Keratinocyte (primary cell): ENCODE results near the gene ANO10. TPM values are rescaled to one million over a fixed set of nuclear protein-coding genes. Genes with fewer than 3 reads are reported as not detected.

ENCODE experiments used
- DNase-seq: peaks from one replicate; pipeline ENCODE4 v3.0.0-alpha.2; 2011; ENCODE audit warnings: low read depth, missing footprints, low spot score
- FAIRE-seq: peaks from 2 replicates; lab custom pipeline; 2011; peaks lifted over from hg19 to GRCh38; lab: Jason Lieb, UNC
- H2AFZ ChIP-seq: 2 replicates; pipeline ENCODE4 v1.6.0; 2012; ENCODE audit warnings: low read length, control low read depth, inconsistent platforms; ENCODE audit not compliant: control insufficient read depth
- H3K27ac ChIP-seq: 2 replicates; pipeline ENCODE4 v1.5.1; 2011; ENCODE audit warnings: low read length; ENCODE audit not compliant: control insufficient read depth, insufficient read depth
- H3K27me3 ChIP-seq: 3 replicates; pipeline ENCODE4 v1.6.0; 2011; ENCODE audit warnings: low read length; ENCODE audit not compliant: control insufficient read depth, insufficient read depth; ENCODE audit errors: extremely low read depth
- H3K36me3 ChIP-seq, 2 experiments: 2 replicates in 1 of 2; 3 replicates in 1 of 2; pipeline ENCODE4 v1.5.1; 2011; ENCODE audit warnings: low read length in 2 of 2, mild to moderate bottlenecking in 1 of 2; ENCODE audit not compliant: control insufficient read depth in 2 of 2, insufficient read depth in 2 of 2; ENCODE audit errors: extremely low read depth in 1 of 2
- H3K4me1 ChIP-seq: 3 replicates; pipeline ENCODE4 v1.5.1; 2011; ENCODE audit warnings: low read length; ENCODE audit not compliant: control insufficient read depth, insufficient read depth; ENCODE audit errors: extremely low read depth
- H3K4me2 ChIP-seq: 3 replicates; pipeline ENCODE4 v1.6.0; 2011; ENCODE audit warnings: low read depth, low read length; ENCODE audit not compliant: control insufficient read depth, insufficient read depth; ENCODE audit errors: extremely low read depth
- H3K4me3 ChIP-seq, 3 experiments: fragments of 200-600 bp in 1 of 3; sonication (generic) in 1 of 3; 2 replicates in 2 of 3; 3 replicates in 1 of 3; pipeline ENCODE4 v1.5.1; 2011 to 2016; ENCODE audit warnings: low read length in 3 of 3, mild to moderate bottlenecking in 3 of 3, control low read depth in 2 of 3, inconsistent platforms in 1 of 3, low read depth in 1 of 3, mixed read lengths in 1 of 3, mixed run types in 1 of 3, moderate library complexity in 1 of 3; ENCODE audit not compliant: control insufficient read depth in 2 of 3, insufficient read depth in 2 of 3; ENCODE audit errors: extremely low read depth in 1 of 3
- H3K79me2 ChIP-seq: 2 replicates; pipeline ENCODE4 v1.6.0; 2012; ENCODE audit warnings: low read length; ENCODE audit not compliant: control insufficient read depth, insufficient read depth
- H3K9ac ChIP-seq: 3 replicates; pipeline ENCODE4 v1.6.0; 2011; ENCODE audit warnings: low read length; ENCODE audit not compliant: control insufficient read depth, insufficient read depth; ENCODE audit errors: extremely low read depth
- H3K9me1 ChIP-seq: 3 replicates; pipeline ENCODE4 v1.6.0; 2011; ENCODE audit warnings: low read length; ENCODE audit not compliant: control insufficient read depth, insufficient read depth; ENCODE audit errors: extremely low read depth
- H3K9me3 ChIP-seq: 2 replicates; pipeline ENCODE4 v1.5.1; 2012; ENCODE audit warnings: low read depth, low read length; ENCODE audit not compliant: control insufficient read depth
- H4K20me1 ChIP-seq: 3 replicates; pipeline ENCODE4 v1.6.0; 2011; ENCODE audit warnings: low read length; ENCODE audit not compliant: control insufficient read depth, insufficient read depth; ENCODE audit errors: extremely low read depth
- CTCF ChIP-seq, 3 experiments: IDR thresholded peaks in 1 of 3; conservative IDR thresholded peaks in 1 of 3; optimal IDR thresholded peaks in 1 of 3; 2 replicates in 2 of 3; 3 replicates in 1 of 3; pipeline versions ENCODE3 to v1.5.1; 2011; ENCODE audit warnings: low read length in 3 of 3, mild to moderate bottlenecking in 3 of 3, moderate library complexity in 2 of 3, control low read depth in 1 of 3, inconsistent platforms in 1 of 3; ENCODE audit not compliant: insufficient read depth in 2 of 3; ENCODE audit errors: extremely low read depth in 1 of 3
- EZH2 ChIP-seq: IDR thresholded peaks from one replicate; pipeline ENCODE4 v1.6.1; 2012; ENCODE audit warnings: inconsistent platforms, mild to moderate bottlenecking, low read length, moderate library complexity
- dilution Hi-C: fragments of 300-500 bp; cut with MboI; formaldehyde crosslinking; loops from one replicate; pipeline ENCODE4 v1.7.0; 2020; ENCODE audit warnings: low sequenced_read_pairs; ENCODE audit not compliant: extremely low pct_ligation_motif_present
- polyA plus RNA-seq, 5 experiments: library from polyadenylated mRNA; depleted of rRNA in 3 of 5; stranded (reverse) in 3 of 5; stranded (forward) in 1 of 5; unstranded in 1 of 5; fragments of >200 nt; gene quantifications; 1 replicate in 1 of 5; 2 replicates in 3 of 5; 3 replicates in 1 of 5; pipeline versions ENCODE4 v1.2.1 to v1.2.3, GENCODE V29; 2011 to 2012; ENCODE audit warnings: missing spikeins in 2 of 5, low read depth in 1 of 5, low replicate concordance in 1 of 5

Gene ANO10
- polyA plus RNA-seq, 1 donor (not counting 4 experiments of a cell fraction or from before 2014, with no cell fraction given) = 48.8 TPM

DNA sequence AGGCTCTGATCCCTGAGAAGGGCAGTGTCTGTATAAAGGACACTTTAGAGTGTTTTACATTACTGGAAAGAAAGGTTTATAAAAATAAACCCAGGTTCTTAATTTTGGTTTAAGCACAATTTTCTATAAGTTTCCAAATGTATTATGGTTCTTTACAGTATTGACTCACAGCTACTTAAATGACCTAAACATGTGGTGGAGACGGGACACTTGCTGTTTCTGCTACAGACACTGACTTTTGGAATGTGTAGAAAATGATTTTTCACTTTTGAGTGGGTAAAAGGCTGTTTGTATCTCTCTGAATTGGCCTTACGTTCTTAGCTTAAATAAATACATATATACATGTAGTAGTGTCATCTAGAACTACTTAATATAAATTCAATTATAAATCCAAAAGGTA, 280.0 kb downstream of the ANO10 start:
- H3K27ac ChIP-seq = no peak overlapping the region
- H3K79me2 ChIP-seq = peaks cover 13% of the 10 kb centered on the region
- H3K9me3 ChIP-seq = peaks cover 6% of the 10 kb centered on the region
- H3K27me3 ChIP-seq = no peaks in the 10 kb centered on the region
- FAIRE-seq = no peak
- no peak overlapping the region for H3K4me3 ChIP-seq
- H3K9ac ChIP-seq = no peak overlapping the region
- no peak for DNase-seq
- TF ChIP-seq EZH2 (no peak), CTCF (optimal IDR thresholded peaks at IDR 0.05 in 1 of 3, IDR thresholded peaks at IDR 0.05 in 1 of 3, conservative IDR thresholded peaks at IDR 0.05 in 1 of 3; ENCODE audit: extremely low read depth in 1 of 3, insufficient read depth in 2 of 3, low read length in 3 of 3) (no peak)
- no peaks in the 10 kb centered on the region for H3K9me1 ChIP-seq
- H3K36me3 ChIP-seq = peaks cover 21 to 27% of the 10 kb centered on the region in 2 experiments
- no peaks in the 10 kb centered on the region for H3K4me1 ChIP-seq
- H4K20me1 ChIP-seq = no peaks in the 10 kb centered on the region
- dilution Hi-C loops = no loop called here
- H2AFZ ChIP-seq = no peak overlapping the region
- H3K4me2 ChIP-seq = no peak overlapping the region

DNA sequence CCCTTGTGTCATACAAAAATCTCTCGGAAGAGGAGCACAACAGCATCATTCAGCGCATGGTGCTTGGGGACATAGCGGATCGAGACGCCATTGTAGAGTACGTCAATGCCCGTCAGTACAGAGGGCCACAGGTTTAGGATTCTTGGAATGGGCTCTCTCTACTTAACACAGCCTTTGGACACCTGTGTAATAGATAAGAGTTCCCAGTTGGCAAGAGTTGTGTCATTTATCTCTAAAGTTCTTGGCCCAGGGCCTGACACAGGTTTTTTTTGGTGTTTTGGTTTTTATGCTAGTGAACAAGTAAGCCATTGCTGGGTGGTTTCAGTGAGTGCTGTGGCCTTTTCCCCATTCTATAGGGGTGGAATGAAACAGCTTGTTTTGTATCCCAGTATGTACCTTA, 281.4 kb downstream of the ANO10 start:
- H3K9ac ChIP-seq = no peak overlapping the region
- no peak overlapping the region for H3K4me2 ChIP-seq
- dilution Hi-C loops = no loop called here
- TF ChIP-seq CTCF (optimal IDR thresholded peaks at IDR 0.05 in 1 of 3, IDR thresholded peaks at IDR 0.05 in 1 of 3, conservative IDR thresholded peaks at IDR 0.05 in 1 of 3; ENCODE audit: extremely low read depth in 1 of 3, insufficient read depth in 2 of 3, low read length in 3 of 3) (no peak), EZH2 (no peak)
- peaks cover 21% of the 10 kb centered on the region for H3K79me2 ChIP-seq
- H3K9me3 ChIP-seq = peaks cover 10% of the 10 kb centered on the region
- H3K36me3 ChIP-seq = peaks cover 16 to 27% of the 10 kb centered on the region in 2 experiments
- H4K20me1 ChIP-seq = no peaks in the 10 kb centered on the region
- H3K4me3 ChIP-seq = no peak overlapping the region
- no peak overlapping the region for H2AFZ ChIP-seq
- H3K4me1 ChIP-seq = no peaks in the 10 kb centered on the region
- H3K27me3 ChIP-seq = no peaks in the 10 kb centered on the region
- DNase-seq (no peak), FAIRE-seq (no peak)
- H3K9me1 ChIP-seq = no peaks in the 10 kb centered on the region
- H3K27ac ChIP-seq = no peak overlapping the region
